Mesenteric fat pad (tissue), 1 donor: Measurements from ENCODE around the gene LMX1B. TPM values are rescaled to one million over a fixed set of nuclear protein-coding genes. Genes with fewer than 3 reads are reported as not detected.
"Not testable (repeated sequence)": the region's sequence is repeated elsewhere in the genome, so short reads cannot be mapped to it uniquely, and the experiment has no call there.

Experiments
- DNase-seq: peaks from one replicate; pipeline ENCODE4 v3.0.0-alpha.2; 2020; ENCODE audit warnings: low spot score
- total RNA-seq: library from RNA; stranded (reverse); fragmentation: NEBNext Ultra II Directional; extraction: Animal tissue kit (Norgen Biotek cat#: 25700); gene quantifications from one replicate; pipeline ENCODE4 v1.2.1, GENCODE V29; 2021
- donor health status: DM: yes; HTN: yes; CAD: no.

LMX1B gene
- total RNA-seq, 1 donor from 2014 or later, result 0.77 TPM

DNA sequence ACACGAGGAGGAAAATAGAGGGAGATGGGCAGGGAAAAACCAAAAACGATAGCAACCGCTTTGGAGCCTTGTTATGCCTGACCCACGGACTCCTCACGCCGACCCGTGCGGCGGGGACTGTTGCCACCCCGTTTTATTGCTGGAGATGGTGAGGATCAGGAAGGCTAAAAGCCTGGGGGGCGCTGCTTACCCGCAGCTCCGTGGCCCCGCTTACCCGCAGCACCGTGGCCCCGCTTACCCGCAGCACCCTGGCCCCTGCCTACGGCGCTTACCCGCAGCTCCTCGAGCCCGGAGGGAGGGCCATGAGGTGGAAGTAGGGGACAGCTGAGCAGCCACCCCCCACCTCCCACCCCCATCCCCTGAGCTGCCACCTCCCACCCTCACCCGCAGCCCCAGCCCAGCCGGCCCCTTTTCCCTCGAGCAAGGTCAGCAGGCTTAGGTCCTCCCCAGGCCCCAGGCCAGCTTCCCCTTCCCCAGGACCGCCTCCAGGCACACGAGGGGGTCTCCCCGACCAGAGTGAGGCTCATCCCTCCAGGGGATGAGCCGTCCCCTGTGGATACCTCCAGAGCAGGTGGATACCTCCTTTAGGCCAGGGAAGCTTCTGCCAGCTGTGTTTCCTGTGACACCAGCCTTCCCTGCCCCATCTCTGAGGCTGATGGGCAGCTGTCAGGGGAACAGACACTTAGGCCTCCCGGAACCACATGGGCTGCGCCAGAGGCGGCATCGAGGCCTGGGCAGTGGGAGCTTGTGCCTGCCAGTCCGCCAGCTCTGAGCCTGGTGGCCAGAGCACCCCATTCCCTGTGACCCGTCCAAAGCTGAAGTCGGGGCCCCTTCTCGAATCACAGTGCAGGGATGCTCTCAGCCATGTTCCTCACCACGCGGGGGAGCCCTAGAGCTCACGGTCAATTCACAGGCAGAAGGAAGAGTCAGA lies 92.3 kb downstream of the LMX1B start:
- DNase-seq, result peak; percentile 88

GRCh38 chr9:126706698-126707053 lies 92.9 kb downstream of the LMX1B start:
- DNase-seq, result no peak

GRCh38 chr9:126707083-126707482 lies 93.4 kb downstream of the LMX1B start:
- DNase-seq, result peak; percentile 28

DNA sequence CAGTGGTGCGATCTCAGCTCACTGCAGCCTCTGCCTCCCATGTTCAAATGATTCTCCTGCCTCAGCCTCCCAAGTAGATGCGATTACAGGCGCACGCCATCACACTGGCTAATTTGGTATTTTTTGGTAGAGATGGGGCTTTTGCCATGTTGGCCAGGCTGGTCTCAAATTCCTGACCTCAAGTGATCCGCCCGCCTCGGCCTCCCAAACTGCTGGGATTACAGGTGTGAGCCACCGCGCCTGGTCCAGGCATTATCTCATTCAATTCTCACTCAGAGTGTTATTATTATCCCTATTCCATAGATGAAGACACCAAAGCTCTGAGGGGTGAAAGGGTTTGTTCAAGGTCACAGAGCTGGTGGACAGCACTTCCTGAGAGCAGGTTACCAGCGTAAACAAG lies 94.0 kb downstream of the LMX1B start:
- DNase-seq, result peak; percentile 88

- DNase-seq, result no peak
Measured at GRCh38 chr9:126708178-126708577, 94.5 kb downstream of the LMX1B start.

- DNase-seq, result no peak
Measured at GRCh38 chr9:126709241-126709640, 95.5 kb downstream of the LMX1B start.

- no peak for DNase-seq
Measured at GRCh38 chr9:126715382-126715781, 101.7 kb downstream of the LMX1B start.

DNA sequence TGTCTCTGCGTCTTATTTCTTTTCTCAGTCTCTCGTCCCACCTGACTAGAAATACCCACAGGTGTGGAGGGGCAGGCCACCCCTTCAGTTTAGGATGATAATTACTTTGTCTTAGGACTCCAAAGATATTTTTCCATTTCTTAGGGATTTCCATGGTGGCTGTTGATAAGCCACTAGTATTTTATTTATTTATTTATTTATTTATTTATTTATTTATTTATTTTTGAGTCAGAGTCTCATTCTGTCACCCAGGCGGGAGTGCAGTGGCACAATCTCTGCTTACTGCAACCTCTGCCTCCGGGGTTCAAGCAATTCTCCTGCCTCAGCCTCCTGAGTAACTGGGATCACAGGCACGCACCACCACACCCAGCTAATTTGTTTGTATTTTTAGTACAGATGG lies 103.7 kb downstream of the LMX1B start:
- DNase-seq, result not testable (repeated sequence)

DNA sequence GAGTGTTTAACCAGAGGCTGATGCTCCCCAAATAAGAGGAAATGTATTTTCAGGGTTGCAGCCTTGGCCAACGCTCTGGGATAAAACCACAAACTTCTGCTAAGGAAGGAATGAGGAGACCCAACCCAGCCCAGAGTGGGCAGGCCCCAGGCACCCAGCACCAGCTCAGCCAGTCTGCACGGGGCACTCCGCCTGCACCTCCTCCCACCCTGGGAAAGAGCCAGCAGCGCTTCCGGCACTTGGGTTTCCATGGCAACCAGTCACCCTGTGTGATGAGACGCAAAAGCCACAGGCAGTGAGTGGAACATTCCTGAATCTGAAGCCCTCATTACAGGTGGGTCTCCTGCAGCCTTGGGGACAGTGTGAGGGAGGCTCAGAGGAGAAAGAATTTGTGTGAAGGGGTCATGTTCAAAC lies 105.9 kb downstream of the LMX1B start:
- DNase-seq, result peak; percentile 91

DNA sequence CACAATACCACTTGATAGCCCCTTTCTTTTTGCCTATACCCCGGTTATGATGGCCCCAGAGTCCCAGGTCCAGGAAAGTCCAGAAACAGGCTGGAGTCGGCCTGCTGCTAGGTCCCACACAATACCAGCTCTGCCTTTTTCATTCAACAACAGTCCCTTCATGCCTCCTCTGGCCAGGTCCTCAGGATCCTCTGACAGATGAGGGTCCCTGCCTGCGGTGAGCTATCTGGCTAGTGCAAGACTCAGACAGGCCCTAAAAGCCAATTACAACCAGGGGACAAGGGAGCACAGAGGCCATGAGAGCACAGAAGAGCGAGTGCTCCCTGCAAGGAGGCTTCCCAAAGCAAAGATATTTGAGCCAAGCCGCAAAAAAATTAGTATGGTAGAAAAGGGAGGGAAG lies 106.3 kb downstream of the LMX1B start:
- DNase-seq, result peak; percentile 65

- DNase-seq, result peak; percentile 67
Measured at GRCh38 chr9:126720661-126721563, 107.2 kb downstream of the LMX1B start.

- DNase-seq, result peak; percentile 72
Measured at GRCh38 chr9:126721564-126721981, 107.8 kb downstream of the LMX1B start.

- peak; percentile 93 for DNase-seq
Measured at GRCh38 chr9:126722252-126722921, 108.7 kb downstream of the LMX1B start.

GRCh38 chr9:126722922-126723806 lies 109.4 kb downstream of the LMX1B start:
- DNase-seq, result peak; percentile 89

DNA sequence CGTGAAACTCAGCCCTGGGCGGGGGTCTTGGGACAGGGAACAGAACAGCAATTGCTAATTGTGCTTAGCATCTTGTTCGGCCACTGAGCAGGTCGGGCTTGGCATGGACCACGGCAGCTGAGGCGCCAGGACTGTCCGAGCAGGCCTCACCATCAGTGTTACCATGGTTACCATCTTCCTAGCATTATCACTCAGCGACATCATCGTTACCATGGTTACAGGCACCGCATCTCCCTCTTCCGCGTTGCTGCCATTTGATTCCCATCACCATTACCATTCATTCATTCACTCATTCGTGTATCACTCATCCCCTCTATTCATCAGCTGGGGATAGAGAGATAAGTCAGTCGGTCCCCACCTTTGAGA lies 110.1 kb downstream of the LMX1B start:
- peak; percentile 67 for DNase-seq

DNA sequence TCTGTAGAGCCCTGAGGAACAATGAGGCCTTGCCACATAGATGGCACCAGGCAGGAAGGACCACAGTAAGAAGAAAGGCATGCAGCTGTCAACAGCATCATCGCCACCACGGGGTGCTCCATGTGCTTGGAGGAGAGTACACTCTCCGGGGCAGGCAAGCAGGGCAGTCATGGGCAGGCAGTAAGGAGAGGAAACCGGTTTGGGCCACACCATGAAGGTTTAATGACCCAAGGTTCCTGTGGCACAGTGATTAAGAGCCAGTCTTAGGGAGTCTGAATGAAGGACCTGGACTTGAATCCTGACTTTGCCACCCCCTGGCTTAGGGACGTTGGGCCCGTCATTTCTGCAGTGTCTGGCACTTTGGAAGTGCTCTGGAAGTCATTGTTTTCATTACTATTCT lies 110.5 kb downstream of the LMX1B start:
- DNase-seq, result peak; percentile 64

DNA sequence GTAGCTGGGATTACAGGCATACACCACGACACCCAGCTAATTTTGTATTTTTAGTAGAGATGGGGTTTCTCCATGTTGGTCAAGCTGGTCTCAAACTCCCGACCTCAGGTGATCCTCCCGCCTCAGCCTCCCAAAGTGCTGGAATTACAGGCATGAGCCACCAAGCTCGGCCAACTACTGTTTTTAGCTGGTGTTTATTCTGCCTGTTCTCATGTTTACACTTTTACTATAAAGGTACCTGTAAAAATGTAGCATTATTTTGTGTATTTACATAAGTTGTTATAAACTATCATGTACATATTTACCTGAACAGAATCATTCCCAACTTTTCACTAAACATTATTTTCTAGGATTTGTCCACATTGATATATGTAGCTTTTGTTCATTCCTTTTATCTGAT lies 111.8 kb downstream of the LMX1B start:
- DNase-seq, result peak; percentile 73

DNA sequence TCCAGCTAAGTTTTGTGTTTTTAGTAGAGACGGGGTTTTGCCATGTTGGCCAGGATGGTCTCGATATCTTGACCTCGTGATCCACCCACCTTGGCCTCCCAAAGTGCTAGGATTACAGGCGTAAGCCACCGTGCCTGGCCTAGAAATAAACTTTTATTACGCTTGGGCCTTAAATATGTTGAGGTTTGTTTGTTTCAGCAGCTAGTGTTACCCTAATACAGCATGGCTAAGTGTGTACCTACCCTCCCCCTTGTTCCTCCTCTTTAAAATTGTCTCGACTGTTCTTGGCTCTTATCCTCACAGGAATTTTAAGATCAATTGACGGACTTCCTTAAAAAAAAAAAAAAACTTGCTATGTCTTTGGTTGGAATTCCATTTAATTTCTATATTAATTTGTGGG lies 114.5 kb downstream of the LMX1B start:
- peak; percentile 37 for DNase-seq

- DNase-seq, result peak; percentile 28
Measured at GRCh38 chr9:126730592-126730991, 116.9 kb downstream of the LMX1B start.

GRCh38 chr9:126733005-126733404 lies 119.3 kb downstream of the LMX1B start:
- DNase-seq, result no peak
